TTC549 (cell line): ENCODE results near the gene ASIC4.

Experiments
- FAIRE-seq: peaks from 2 replicates; lab custom pipeline; 2012; peaks lifted over from hg19 to GRCh38; lab: Jason Lieb, UNC

Gene ASIC4

GRCh38 chr2:219515874-219516629 lies 1.8 kb downstream of the ASIC4 start:
- no peak for FAIRE-seq

GRCh38 chr2:219516888-219517287 lies 2.6 kb downstream of the ASIC4 start:
- no peak for FAIRE-seq

GRCh38 chr2:219517954-219518778 lies 3.9 kb downstream of the ASIC4 start:
- no peak for FAIRE-seq

GRCh38 chr2:219519526-219519916 lies 5.2 kb downstream of the ASIC4 start:
- FAIRE-seq, result no peak

- FAIRE-seq, result no peak
Observed at GRCh38 chr2:219520079-219520478, 5.8 kb downstream of the ASIC4 start.

- no peak for FAIRE-seq
Observed at GRCh38 chr2:219521066-219521880, 7.0 kb downstream of the ASIC4 start.

- FAIRE-seq, result no peak
Observed at GRCh38 chr2:219522111-219523030, 8.1 kb downstream of the ASIC4 start.

GRCh38 chr2:219523031-219523671 lies 8.9 kb downstream of the ASIC4 start:
- FAIRE-seq, result no peak

- no peak for FAIRE-seq
Observed at GRCh38 chr2:219524817-219525216, 10.5 kb downstream of the ASIC4 start.

- FAIRE-seq, result no peak
Observed at GRCh38 chr2:219525533-219526232, 11.4 kb downstream of the ASIC4 start.

- FAIRE-seq, result no peak
Observed at GRCh38 chr2:219526320-219527075, 12.2 kb downstream of the ASIC4 start.

GRCh38 chr2:219527076-219527394 lies 12.8 kb downstream of the ASIC4 start:
- FAIRE-seq, result no peak

- no peak for FAIRE-seq
Observed at GRCh38 chr2:219527472-219527871, 13.2 kb downstream of the ASIC4 start.

- no peak for FAIRE-seq
Observed at GRCh38 chr2:219530048-219530963, 16.0 kb downstream of the ASIC4 start.

- FAIRE-seq, result no peak
Observed at GRCh38 chr2:219531639-219532377, 17.5 kb downstream of the ASIC4 start.

- FAIRE-seq, result no peak
Observed at GRCh38 chr2:219532378-219532649, 18.0 kb downstream of the ASIC4 start.

GRCh38 chr2:219533930-219534661 lies 19.8 kb downstream of the ASIC4 start:
- FAIRE-seq, result no peak

GRCh38 chr2:219536425-219536824 lies 22.1 kb downstream of the ASIC4 start:
- no peak for FAIRE-seq
